SHP77 (cell line): Measurements from ENCODE around the gene RAB18.
"Not testable (repeated sequence)": the region's sequence is repeated elsewhere in the genome, so short reads cannot be mapped to it uniquely, and the experiment has no call there.

Experiments
- DNase-seq, 2 experiments: peaks; one replicate each; lab custom pipeline; 2025; lab: John Stamatoyannopoulos, UW

The RAB18 gene

GRCh38 chr10:27547047-27547446, 42.9 kb downstream of the RAB18 start:
- no peak for DNase-seq

DNA sequence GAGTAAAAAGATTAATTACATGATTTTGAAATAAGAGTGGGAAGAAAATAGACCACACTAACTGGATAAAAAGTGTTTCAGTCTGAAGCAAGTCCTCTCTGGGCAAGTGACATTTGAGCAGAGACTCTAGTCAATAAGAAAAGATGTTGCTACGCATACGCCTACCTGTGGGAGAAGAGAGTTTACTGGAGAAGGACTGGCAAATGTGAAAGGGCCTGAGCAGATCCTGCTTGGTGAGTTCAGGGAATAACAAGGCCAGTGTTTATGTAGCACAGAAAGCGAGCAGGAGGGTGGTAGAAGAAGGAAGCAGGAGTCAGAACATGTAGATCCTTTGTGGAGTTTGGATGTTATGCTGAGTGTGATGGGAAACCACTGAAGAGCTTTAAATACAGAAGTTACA, 43.4 kb downstream of the RAB18 start:
- no peak for DNase-seq

DNA sequence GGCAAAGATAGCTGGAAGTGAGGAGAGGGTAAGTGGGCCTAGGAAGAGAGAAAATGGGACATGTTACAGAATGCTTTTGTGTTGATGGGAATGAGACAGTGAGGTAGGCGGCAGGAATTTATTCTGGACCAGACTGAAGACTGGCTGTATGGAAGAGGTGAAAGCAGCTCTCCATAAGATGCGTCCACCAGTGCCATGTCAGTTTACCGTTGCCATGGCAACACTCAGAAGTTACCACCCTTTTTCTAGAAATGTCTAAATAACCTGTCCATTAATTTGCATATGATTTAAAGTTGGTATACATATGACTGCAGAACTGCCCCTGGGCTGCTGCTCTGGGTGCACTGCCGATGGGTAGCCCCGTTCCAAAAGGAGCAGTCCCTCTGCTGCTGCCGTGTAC, 46.7 kb downstream of the RAB18 start:
- no peak for DNase-seq

DNA sequence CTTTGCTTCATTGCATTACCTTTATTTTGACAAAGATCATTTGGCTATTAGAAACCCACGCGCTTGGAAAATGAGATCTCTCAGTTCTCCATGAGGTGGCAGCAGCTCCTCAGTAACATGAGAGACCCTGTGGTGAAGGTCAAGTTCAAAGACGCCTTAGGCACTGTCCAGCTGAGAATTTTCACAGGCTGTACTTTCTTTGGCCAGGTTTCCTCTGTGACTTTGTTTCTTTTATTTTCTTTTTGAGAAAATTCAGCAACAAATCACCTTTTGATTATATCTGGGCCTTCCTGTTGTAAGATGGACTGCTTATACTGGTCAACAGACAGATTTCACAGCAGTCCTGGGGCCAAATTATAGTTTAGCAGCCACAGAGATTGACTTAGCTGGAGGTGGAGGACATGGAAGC, 54.5 kb downstream of the RAB18 start:
- DNase-seq: peak; percentile 26 to 32

DNA sequence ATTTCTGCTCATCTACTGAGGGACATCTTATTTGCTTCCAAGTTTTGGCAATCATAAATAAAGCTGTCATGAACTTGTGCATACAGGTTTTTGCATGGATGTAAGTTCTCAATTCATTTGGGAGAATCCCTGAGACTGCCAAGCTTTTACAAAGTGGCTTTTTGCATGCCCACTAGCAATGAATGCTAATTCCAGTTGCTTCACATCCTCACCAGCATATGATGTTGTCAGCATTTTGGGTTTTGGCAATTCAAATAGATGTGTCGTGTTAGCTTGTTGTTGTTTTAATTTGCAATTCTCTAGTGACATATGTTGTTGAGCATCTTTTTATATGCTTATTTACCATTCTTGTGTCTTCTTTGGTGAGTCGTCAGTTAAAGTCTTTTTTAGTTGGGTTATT, 57.2 kb downstream of the RAB18 start:
- DNase-seq: no peak

- no peak for DNase-seq
Measured at GRCh38 chr10:27564398-27564797, 60.3 kb downstream of the RAB18 start.

DNA sequence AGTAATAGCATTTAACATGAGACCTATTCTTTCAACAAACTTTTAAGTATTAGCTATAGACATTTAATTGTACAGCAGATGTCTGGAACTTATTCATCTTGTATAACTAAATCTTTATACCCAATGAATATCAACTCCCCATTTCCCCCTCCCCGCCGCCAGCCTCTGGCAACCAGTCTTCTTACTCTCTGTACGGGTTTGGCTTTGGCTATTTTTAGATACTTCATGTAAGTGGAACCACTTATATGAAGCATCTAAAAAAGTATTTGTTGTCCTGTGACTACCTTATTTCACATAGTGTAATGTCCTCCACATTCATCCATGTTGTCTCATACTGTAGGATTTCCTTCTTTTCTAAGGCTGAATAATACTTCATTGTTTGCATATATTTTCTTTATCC, 60.8 kb downstream of the RAB18 start:
- DNase-seq: no peak

GRCh38 chr10:27568196-27569175, 64.4 kb downstream of the RAB18 start:
- DNase-seq: no peak

- no peak for DNase-seq
Measured at GRCh38 chr10:27569946-27570345, 65.8 kb downstream of the RAB18 start.

GRCh38 chr10:27577038-27577437, 72.9 kb downstream of the RAB18 start:
- not testable (repeated sequence) for DNase-seq

- DNase-seq: no peak
Measured at GRCh38 chr10:27578316-27578715, 74.2 kb downstream of the RAB18 start.

GRCh38 chr10:27581225-27581624, 77.1 kb downstream of the RAB18 start:
- no peak for DNase-seq

GRCh38 chr10:27584302-27584701, 80.2 kb downstream of the RAB18 start:
- DNase-seq: no peak
